ENCODE data around the gene GPC5. TPM values are rescaled to one million over a fixed set of nuclear protein-coding genes. Genes with fewer than 3 reads are reported as not detected.

The GPC5 gene
- total and polyA plus RNA-seq, 2 donors (not counting 3 experiments of a cell fraction or from before 2014, with no cell fraction given) = 0.59 to 0.97 TPM

DNA sequence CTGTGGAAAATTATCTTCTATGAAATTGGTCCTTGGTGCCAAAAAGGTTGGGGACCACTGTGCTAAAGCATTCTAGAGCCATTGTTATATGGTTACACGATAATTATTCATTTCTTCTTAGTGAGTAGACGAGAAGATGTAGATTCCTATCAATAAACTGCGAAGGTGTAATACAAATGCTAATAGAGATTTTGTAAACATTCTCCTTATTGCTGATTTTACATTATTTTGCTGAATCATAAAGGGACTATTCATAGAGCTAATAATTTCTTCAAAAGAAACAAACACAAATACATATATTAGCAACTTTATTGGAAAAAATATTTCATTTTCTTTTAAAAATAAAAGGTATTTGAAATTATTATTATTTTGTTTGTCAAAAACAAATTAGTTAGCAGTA is 1005.2 kb downstream of the GPC5 start:
- Histone ChIP-seq H4K20me1 (replicated peaks; ENCODE audit: control insufficient read depth, extremely low read depth, insufficient read depth, low read length) (no peaks in the 10 kb centered on the region), H3K27me3 (ENCODE audit: control insufficient read depth in 2 of 2, insufficient read depth in 2 of 2, low read length in 2 of 2) (no peaks in the 10 kb centered on the region), H3K9ac (replicated peaks; ENCODE audit: extremely low read depth, insufficient read depth, low read length) (no peak overlapping the region), H3K4me1 (ENCODE audit: control insufficient read depth, extremely low read depth, insufficient read depth, low read length) (no peaks in the 10 kb centered on the region), H3K79me2 (ENCODE audit: control insufficient read depth, insufficient read depth, low read length) (no peaks in the 10 kb centered on the region), H3K4me3 (replicated peaks in 1 of 3; ENCODE audit: insufficient read depth in 1 of 3, low read depth in 1 of 3, low read length in 3 of 3) (no peak overlapping the region), H2AFZ (ENCODE audit: low read depth, low read length) (no peak overlapping the region), H3K9me3 (replicated peaks; ENCODE audit: control insufficient read depth, insufficient read depth, low read length) (peaks cover 5% of the 10 kb centered on the region), H3K36me3 (ENCODE audit: control insufficient read depth in 2 of 2, extremely low read depth in 1 of 2, insufficient read depth in 2 of 2, low read length in 2 of 2) (no peaks in the 10 kb centered on the region), H3K9me1 (replicated peaks; ENCODE audit: control insufficient read depth, extremely low read depth, insufficient read depth, low read length) (no peaks in the 10 kb centered on the region), H3K4me2 (ENCODE audit: insufficient read depth, low read length) (no peak overlapping the region), H3K27ac (ENCODE audit: insufficient read depth, low read depth, low read length) (no peak overlapping the region)
- no TSS peak for BruUV-seq (replicated peaks)
- TF ChIP-seq, protein P1, sequence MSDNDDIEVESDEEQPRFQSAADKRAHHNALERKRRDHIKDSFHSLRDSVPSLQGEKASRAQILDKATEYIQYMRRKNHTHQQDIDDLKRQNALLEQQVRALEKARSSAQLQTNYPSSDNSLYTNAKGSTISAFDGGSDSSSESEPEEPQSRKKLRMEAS (IDR thresholded peaks at IDR 0.05; ENCODE audit: insufficient read depth, insufficient read length) = no peak
- no peak for TF ChIP-seq JUN (IDR thresholded peaks at IDR 0.05; ENCODE audit: borderline replicate concordance, insufficient read depth, insufficient read length, low read depth)
- no peak for TF ChIP-seq POLR2AphosphoS5 (IDR thresholded peaks at IDR 0.05; ENCODE audit: insufficient read depth, low read depth, low read length)
- TF ChIP-seq POLR2A (IDR thresholded peaks at IDR 0.05; ENCODE audit: low read depth, low read length) = no peak
- dilution Hi-C loops (cut with MboI; ENCODE audit: extremely low pct_ligation_motif_present, low sequenced_read_pairs) (no loop called here), intact Hi-C loops (cut with micrococcal nuclease) (no loop called here)
- CTCF ChIA-PET = no interaction called here
- no peak for DNase-seq (ENCODE audit: low read depth, low spot score)
- no peak for FAIRE-seq
- POLR2A ChIA-PET = no interaction called here

DNA sequence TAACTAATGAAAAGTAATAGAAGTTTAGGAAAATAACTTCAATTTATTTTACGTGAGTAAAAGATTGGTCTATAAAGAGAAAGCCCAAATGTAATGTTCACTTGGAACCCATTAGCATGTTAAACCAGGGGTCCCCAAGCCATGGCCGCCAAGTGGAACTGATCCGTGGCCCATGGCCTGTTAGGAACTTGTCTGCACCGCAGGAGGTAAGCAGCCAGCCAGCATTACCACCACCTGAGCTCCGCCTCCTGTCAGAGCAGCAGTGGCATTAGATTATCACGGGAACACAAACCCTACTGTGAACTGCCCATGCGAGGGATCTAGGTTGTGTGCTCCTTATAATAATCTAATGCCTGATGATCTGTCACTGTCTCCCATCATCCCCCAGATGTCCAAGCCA is 1009.4 kb downstream of the GPC5 start:
- CTCF ChIA-PET = no interaction called here

More for the DNA sequence above, 1009.4 kb downstream of the GPC5 start:
- no peaks in the 10 kb centered on the region for H3K79me2 ChIP-seq (ENCODE audit: control insufficient read depth, insufficient read depth, low read length)
- H3K4me3 ChIP-seq (replicated peaks in 1 of 3; ENCODE audit: insufficient read depth in 1 of 3, low read depth in 1 of 3, low read length in 3 of 3) = no peak overlapping the region
- intact Hi-C loops (cut with micrococcal nuclease) (no loop called here), dilution Hi-C loops (cut with MboI; ENCODE audit: extremely low pct_ligation_motif_present, low sequenced_read_pairs) (no loop called here)
- peaks cover 2% of the 10 kb centered on the region for H3K9me3 ChIP-seq (replicated peaks; ENCODE audit: control insufficient read depth, insufficient read depth, low read length)
- no peak overlapping the region for H3K9ac ChIP-seq (replicated peaks; ENCODE audit: extremely low read depth, insufficient read depth, low read length)
- FAIRE-seq (no peak), DNase-seq (ENCODE audit: low read depth, low spot score) (no peak)
- POLR2A ChIA-PET = no interaction called here
- TF ChIP-seq FOS (IDR thresholded peaks at IDR 0.05; ENCODE audit: borderline replicate concordance, insufficient read depth, low read length) = no peak
- no peak for TF ChIP-seq GATA2 (IDR thresholded peaks at IDR 0.05; ENCODE audit: insufficient read depth, insufficient read length, low read depth, low read length)
- TF ChIP-seq, protein P2, sequence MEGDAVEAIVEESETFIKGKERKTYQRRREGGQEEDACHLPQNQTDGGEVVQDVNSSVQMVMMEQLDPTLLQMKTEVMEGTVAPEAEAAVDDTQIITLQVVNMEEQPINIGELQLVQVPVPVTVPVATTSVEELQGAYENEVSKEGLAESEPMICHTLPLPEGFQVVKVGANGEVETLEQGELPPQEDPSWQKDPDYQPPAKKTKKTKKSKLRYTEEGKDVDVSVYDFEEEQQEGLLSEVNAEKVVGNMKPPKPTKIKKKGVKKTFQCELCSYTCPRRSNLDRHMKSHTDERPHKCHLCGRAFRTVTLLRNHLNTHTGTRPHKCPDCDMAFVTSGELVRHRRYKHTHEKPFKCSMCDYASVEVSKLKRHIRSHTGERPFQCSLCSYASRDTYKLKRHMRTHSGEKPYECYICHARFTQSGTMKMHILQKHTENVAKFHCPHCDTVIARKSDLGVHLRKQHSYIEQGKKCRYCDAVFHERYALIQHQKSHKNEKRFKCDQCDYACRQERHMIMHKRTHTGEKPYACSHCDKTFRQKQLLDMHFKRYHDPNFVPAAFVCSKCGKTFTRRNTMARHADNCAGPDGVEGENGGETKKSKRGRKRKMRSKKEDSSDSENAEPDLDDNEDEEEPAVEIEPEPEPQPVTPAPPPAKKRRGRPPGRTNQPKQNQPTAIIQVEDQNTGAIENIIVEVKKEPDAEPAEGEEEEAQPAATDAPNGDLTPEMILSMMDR (IDR thresholded peaks at IDR 0.05; ENCODE audit: extremely low read depth in 1 of 2, insufficient read depth in 1 of 2, low read depth in 1 of 2, low read length in 2 of 2) = no peak
- TF ChIP-seq, protein P1 (IDR thresholded peaks at IDR 0.05; ENCODE audit: insufficient read depth, insufficient read length) = no peak
- no peak for TF ChIP-seq POLR2AphosphoS5 (IDR thresholded peaks at IDR 0.05; ENCODE audit: insufficient read depth, low read depth, low read length)
- H3K4me2 ChIP-seq (ENCODE audit: insufficient read depth, low read length) = no peak overlapping the region
- H3K27me3 ChIP-seq (ENCODE audit: control insufficient read depth in 2 of 2, insufficient read depth in 2 of 2, low read length in 2 of 2) = no peaks in the 10 kb centered on the region
- no peaks in the 10 kb centered on the region for H3K36me3 ChIP-seq (ENCODE audit: control insufficient read depth in 2 of 2, extremely low read depth in 1 of 2, insufficient read depth in 2 of 2, low read length in 2 of 2)
- no peaks in the 10 kb centered on the region for H3K9me1 ChIP-seq (replicated peaks; ENCODE audit: control insufficient read depth, extremely low read depth, insufficient read depth, low read length)
- H4K20me1 ChIP-seq (replicated peaks; ENCODE audit: control insufficient read depth, extremely low read depth, insufficient read depth, low read length) = no peaks in the 10 kb centered on the region
- H2AFZ ChIP-seq (ENCODE audit: low read depth, low read length) = no peak overlapping the region
- no TSS peak for BruUV-seq (replicated peaks)
- H3K4me1 ChIP-seq (ENCODE audit: control insufficient read depth, extremely low read depth, insufficient read depth, low read length) = no peaks in the 10 kb centered on the region
- no peak overlapping the region for H3K27ac ChIP-seq (ENCODE audit: insufficient read depth, low read depth, low read length)

All from endothelial cell of umbilical vein (primary cell).